GM18909 (cell line): Measurements from ENCODE around the gene SOWAHA.
"Not testable (repeated sequence)": the region's sequence is repeated elsewhere in the genome, so short reads cannot be mapped to it uniquely, and the experiment has no call there.

ENCODE experiments used
- ATAC-seq: cut with Tn5 transposase; IDR thresholded peaks from one replicate; pipeline ENCODE4 v1.9.1; 2021; ENCODE audit warnings: mild to moderate bottlenecking; ENCODE audit not compliant: unreplicated experiment, poor library complexity

The SOWAHA gene

DNA sequence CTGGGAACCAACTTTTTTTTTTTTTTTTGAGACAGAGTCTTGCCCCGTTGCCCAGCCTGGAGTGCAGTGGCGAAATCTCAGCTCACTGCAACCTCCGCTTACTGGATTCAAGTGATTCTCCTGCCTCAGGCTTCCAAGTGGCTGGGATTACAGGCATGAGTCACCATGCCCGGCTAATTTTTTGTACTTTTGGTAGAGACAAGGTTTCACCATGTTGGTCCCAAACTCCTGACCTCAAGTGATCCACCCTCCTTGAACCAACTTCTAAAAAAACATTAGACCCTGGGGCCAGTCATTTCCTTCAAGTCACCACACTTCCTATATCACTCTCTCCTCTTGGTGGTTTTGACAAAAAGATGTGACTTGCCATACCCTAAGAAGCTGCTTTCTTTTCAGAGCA is 28.2 kb downstream of the SOWAHA start:
- no peak for ATAC-seq

DNA sequence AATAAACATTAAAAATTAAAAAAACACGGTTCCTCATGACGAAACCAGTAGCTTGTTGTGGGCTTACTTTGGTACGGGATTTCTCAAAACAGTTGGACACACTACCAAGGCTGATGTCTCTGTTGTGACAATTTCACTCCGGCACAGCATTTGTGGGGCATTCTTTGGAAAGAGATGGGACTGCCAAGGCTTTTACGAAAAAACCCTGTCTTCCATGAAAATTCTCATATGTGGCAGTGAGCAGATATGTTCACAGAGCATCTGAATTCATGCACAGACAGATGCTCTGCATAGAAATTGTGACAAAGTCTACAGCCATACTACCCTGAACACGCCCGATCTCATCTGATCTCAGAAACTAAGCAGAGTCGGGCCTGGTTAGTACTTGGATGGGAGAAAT is 35.2 kb downstream of the SOWAHA start:
- no peak for ATAC-seq

DNA sequence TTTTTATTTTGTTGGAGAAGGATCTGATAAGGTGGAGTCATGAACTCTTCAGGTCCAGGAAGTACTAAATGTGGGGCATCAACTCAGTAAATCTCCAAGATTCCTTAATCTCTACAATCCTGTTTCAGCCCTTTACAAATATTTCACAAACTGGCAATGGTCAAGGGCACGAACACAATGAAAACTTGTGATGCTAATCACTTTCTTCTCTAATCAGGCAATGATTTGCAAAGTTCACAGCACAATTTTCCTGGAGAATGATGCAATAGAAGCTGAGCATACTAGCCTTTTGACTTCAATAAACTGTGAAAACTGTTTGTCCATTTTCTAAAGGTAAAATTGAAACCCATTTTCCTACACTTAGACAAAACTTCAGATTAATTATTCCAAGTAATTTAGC is 36.2 kb downstream of the SOWAHA start:
- no peak for ATAC-seq

DNA sequence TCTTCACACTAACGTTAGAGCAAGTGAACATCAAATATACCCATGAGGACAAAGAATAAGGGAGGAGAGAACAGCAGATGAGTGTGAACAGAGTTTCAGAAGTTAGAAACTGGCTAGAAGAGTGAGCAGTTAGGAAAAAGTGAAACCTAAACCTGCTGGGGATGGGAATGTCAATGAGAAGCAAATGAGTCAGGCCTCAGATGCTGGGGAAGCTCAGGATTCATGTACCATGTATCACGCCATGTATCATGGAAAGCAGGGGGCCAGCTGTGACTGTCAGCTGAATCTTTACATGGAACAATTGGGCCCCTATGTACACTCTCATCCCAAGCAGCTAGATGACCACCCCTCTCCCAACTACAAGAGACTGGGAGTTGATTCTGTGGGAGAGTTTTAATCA is 37.0 kb downstream of the SOWAHA start:
- no peak for ATAC-seq

DNA sequence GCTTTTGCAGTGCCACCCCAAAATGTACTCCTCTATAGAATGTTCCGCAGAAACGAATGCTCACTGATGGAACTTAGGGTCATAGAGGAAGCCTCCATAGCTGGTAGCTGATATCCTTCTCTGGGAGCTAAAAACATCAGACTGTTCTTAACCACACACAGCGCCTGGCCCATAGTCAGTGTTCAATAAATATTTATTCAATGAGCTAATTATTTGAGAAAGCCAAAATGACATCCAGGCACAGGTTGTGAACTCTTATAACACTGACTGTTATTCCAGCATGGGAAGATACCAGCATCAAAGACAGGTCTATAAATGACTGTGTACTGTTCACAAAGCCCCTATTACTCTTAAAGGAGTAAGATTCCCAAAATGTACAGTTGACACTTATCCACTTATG is 40.2 kb downstream of the SOWAHA start:
- no peak for ATAC-seq

DNA sequence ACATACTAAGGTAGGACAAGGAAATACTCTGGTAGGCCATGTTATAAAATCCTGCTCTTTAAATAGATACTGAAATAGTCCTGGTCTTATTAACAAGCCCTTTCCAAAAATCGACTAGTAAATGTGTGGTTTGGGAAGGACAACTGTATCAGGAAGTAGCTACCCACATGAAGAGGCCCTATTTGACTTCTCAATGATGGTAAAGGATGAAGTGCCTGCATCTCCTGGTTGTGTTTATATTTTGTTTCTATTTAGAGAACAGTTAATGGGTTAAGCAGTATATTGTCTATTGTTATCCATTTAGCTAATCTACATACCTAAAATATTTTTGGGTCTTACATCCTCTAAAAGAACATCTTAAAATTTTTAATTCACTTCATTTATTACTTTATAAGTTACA is 40.7 kb downstream of the SOWAHA start:
- ATAC-seq: no peak

DNA sequence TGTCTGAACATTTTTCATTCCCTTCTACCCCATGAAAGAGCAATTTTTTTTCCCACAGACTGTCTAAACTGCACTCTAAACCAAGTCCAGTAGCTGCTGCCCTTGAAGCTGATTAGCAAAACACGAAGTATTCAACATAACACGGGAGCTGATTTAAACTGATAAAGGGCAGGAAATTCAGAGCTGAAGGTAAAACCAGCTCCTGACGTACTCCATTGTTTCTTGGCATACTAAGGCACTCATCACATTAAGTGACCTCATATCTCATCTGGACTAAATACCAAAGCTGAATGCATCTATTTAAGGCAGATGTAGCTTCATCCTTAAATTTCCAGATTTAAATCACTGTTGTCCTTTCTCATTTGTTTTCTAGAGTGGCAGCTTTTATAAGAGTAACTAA is 41.2 kb downstream of the SOWAHA start:
- ATAC-seq: no peak

DNA sequence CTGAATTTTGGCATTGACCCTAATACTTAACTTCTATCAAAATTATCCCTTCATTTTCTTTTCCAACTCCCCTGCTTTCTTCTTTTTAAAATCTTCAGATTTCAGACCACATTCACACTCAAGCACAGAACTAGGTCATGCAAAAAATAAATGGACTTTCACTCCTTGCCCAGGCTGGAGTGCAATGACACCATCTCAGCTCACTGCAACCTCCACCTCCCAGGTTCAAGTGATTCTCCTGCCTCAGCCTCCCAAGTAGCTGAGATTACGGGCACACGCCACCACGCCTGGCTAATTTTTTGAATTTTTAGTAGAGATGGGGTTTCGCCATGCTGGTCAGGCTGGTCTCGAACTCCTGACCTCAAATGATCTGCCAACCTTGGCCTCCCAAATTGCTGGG is 41.9 kb downstream of the SOWAHA start:
- not testable (repeated sequence) for ATAC-seq

DNA sequence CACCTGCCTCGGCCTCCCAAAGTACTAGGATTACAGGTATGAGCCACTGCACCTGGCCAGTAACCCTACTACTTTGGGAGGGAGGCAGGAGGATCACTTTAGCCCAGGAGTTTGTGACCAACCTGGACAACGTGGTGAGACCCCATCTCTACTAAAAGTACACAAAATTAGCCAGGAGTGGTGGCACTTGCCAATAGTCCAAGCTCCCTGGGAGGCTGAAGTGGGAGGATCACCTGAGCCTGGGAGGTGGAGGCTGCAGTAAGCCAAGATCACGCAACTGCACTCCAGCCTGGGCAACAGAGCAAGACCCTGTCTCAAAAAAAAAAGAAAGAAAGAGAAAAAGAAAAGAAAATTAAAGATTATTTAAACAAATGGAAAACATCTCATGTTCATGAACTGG is 42.9 kb downstream of the SOWAHA start:
- ATAC-seq: no peak

DNA sequence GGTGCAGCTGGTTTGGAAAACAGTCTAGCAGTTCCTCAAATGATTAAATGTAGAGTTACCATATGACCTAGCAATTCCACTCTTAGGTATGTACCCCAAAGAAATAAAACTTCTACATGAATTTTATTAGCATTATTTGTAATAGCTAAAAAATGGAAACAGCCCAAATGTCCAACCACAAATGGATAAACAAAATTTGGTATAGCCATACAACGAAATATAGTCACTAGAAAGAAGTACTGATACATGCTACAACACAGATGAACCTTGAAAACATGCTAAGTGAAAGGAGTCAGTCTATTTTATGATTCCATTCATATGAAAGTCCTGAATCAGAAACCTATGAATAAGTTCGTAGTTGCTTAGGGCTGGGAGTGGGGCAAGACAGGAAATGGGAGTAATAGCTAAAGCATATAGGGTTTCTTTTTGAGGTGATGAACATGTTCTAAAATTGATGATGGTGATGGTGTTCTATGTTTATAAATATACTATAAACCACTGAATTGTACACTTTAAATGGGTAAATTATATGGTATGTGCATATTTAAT is 46.9 kb downstream of the SOWAHA start:
- no peak for ATAC-seq

DNA sequence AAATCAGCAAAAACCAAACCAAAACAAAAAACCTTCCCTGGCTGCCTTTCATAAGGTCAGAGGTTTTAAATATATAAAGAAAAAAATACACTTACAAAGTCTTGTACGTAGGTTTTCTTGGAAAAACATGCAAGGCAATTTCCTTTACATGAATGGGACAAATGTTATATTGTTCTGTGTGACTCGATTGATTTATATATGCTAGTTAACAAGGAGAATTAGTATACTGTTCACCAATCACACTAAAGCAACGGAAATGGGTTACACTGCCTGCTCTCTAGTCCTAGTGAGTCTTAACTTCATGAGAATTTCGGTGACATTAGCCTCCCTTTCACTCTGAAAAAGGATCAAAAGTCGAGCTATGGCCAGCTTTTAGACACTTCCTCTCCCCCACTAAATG is 47.6 kb downstream of the SOWAHA start:
- no peak for ATAC-seq

DNA sequence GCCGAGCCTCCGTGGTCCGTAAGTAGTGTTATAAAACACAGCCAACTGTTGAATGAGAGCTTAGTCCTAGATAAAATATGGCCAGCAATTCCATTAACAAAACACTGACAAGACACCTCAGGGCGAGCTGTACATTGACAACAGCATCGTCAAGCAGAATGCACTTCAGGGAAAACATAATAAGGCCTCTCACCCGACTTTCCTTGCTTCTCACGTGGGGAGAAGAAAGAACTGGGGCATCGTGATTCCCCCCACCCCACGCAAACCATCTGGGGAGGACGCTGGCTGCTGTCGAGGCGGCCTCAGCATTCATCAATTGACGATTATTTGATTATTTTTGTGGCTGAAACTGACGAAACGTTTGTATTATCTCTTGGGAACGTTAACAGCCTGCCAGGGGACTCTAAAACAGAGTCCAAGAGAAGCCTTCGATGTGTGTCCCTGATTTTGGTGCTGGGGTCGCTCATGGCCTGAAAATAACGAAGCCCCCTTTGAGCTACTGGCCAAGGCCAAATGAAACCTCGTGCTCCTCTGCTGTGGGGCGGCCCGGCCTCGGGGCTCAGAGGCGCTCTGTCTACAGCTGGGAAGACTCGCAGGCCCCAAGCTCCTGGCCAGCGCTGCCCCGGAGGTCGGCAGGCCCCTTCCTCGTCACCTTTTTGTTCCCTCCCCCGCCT is 52.7 kb downstream of the SOWAHA start:
- peak; percentile 36 for ATAC-seq
